ENCODE measurements around the gene ACTR1A.

ACTR1A gene

DNA sequence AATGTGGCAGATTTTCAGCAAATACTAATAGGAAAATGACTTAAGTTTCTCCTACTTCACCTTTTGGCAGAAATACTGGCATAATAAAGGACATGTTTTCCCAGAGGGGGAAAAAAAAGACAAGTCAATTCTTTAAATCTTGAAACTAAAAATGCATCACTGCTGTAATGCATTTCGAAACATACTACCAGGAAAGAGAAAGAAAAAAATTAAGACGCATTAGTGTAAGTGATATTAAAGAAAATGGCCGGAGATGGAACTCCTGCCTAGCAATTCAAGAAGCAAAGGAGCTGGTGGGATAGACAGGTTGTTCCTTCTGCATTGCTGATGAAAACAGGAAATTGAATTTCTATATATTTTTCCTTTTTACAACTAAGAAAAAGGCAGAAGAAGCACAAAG is 3.2 kb downstream of the ACTR1A start:
- no peaks in the 10 kb centered on the region for H4K20me1 ChIP-seq (ENCODE audit: insufficient read depth, low read length)
- no peaks in the 10 kb centered on the region for H3K9me2 ChIP-seq (ENCODE audit: low read depth, low read length)
- peaks cover 51% of the 10 kb centered on the region for H3K79me2 ChIP-seq (ENCODE audit: insufficient read depth, low read length)
- TF ChIP-seq, protein P1, sequence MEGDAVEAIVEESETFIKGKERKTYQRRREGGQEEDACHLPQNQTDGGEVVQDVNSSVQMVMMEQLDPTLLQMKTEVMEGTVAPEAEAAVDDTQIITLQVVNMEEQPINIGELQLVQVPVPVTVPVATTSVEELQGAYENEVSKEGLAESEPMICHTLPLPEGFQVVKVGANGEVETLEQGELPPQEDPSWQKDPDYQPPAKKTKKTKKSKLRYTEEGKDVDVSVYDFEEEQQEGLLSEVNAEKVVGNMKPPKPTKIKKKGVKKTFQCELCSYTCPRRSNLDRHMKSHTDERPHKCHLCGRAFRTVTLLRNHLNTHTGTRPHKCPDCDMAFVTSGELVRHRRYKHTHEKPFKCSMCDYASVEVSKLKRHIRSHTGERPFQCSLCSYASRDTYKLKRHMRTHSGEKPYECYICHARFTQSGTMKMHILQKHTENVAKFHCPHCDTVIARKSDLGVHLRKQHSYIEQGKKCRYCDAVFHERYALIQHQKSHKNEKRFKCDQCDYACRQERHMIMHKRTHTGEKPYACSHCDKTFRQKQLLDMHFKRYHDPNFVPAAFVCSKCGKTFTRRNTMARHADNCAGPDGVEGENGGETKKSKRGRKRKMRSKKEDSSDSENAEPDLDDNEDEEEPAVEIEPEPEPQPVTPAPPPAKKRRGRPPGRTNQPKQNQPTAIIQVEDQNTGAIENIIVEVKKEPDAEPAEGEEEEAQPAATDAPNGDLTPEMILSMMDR (IDR thresholded peaks at IDR 0.05; ENCODE audit: low read length): no peak
- no peak for TF ChIP-seq EZH2 (IDR thresholded peaks at IDR 0.05; ENCODE audit: borderline replicate concordance, low read length)
- H3K27ac ChIP-seq (ENCODE audit: low read depth, low read length, poor library complexity, severe bottlenecking): no peak overlapping the region
- no peak overlapping the region for H3K9ac ChIP-seq (ENCODE audit: low read length)
- no peaks in the 10 kb centered on the region for H3K9me3 ChIP-seq (ENCODE audit: low read length)
- no peaks in the 10 kb centered on the region for H3K36me3 ChIP-seq (ENCODE audit: insufficient read depth, low read length)
- no peaks in the 10 kb centered on the region for H3K27me3 ChIP-seq (ENCODE audit: insufficient read depth, low read length)
- H3F3A ChIP-seq (ENCODE audit: insufficient read depth, low read length): no peaks in the 10 kb centered on the region
- no peak overlapping the region for H3K4me2 ChIP-seq (ENCODE audit: low read length)
- no peak overlapping the region for H3K4me3 ChIP-seq (ENCODE audit: low read depth, low read length, poor library complexity, severe bottlenecking)
- no peak overlapping the region for H2AFZ ChIP-seq (ENCODE audit: low read length)
- peaks cover 13% of the 10 kb centered on the region for H3K4me1 ChIP-seq (ENCODE audit: insufficient read depth, low read length, severe bottlenecking)

DNA sequence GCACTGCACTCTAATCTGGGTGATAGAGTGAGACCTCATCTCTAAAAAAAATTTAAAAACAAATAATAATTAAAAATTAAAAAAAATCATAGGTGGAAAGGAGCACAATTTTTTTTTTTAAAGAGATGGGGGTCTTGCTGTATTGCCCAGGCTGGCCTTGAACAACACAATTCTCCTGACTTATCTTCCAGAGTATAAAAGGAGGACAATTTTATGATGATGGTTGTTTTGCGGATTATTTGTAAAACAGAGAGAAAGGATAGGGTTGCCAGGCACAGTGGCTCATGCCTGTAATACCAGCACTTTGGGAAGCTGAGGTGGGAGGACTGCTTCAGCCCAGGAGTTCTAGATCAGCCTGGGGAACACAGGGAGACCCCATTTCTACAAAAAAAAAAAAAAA is 5.0 kb downstream of the ACTR1A start:
- Histone ChIP-seq H3K9me3 (ENCODE audit: low read length) (no peaks in the 10 kb centered on the region), H3K4me2 (ENCODE audit: low read length) (no peak overlapping the region), H2AFZ (ENCODE audit: low read length) (no peak overlapping the region), H3K4me1 (ENCODE audit: insufficient read depth, low read length, severe bottlenecking) (peaks cover 22% of the 10 kb centered on the region), H3F3A (ENCODE audit: insufficient read depth, low read length) (no peaks in the 10 kb centered on the region), H3K4me3 (ENCODE audit: low read depth, low read length, poor library complexity, severe bottlenecking) (no peak overlapping the region), H3K79me2 (ENCODE audit: insufficient read depth, low read length) (peaks cover 58% of the 10 kb centered on the region), H3K36me3 (ENCODE audit: insufficient read depth, low read length) (no peaks in the 10 kb centered on the region), H3K27me3 (ENCODE audit: insufficient read depth, low read length) (no peaks in the 10 kb centered on the region), H3K9me2 (ENCODE audit: low read depth, low read length) (no peaks in the 10 kb centered on the region), H3K27ac (ENCODE audit: low read depth, low read length, poor library complexity, severe bottlenecking) (no peak overlapping the region), H3K9ac (ENCODE audit: low read length) (no peak overlapping the region), H4K20me1 (ENCODE audit: insufficient read depth, low read length) (no peaks in the 10 kb centered on the region)
- no peak for TF ChIP-seq EZH2 (IDR thresholded peaks at IDR 0.05; ENCODE audit: borderline replicate concordance, low read length)
- TF ChIP-seq, protein P1 (IDR thresholded peaks at IDR 0.05; ENCODE audit: low read length): no peak

DNA sequence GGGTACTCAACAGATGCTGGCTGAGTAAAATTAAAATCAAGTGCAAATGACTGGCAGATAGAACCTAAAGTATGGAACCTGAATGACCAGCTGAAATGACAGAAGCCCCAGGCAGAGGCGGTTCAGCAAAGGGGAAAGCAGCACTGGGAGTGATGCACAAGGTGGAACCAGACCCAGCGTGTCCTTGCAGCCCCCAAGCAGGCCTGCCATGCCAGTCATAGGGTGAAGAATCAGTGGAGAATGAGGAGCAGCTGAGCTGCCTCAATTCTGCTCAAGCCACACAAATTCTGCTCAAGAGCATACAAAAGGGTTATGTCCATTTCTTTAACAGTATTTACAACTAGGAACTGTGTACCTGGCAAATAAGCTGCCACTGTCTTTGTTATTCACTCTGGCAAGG is 8.7 kb downstream of the ACTR1A start:
- Histone ChIP-seq H3K9me2 (ENCODE audit: low read depth, low read length) (no peaks in the 10 kb centered on the region), H3K27ac (ENCODE audit: low read depth, low read length, poor library complexity, severe bottlenecking) (no peak overlapping the region), H3K36me3 (ENCODE audit: insufficient read depth, low read length) (peaks cover 3% of the 10 kb centered on the region), H2AFZ (ENCODE audit: low read length) (no peak overlapping the region), H4K20me1 (ENCODE audit: insufficient read depth, low read length) (no peaks in the 10 kb centered on the region), H3K27me3 (ENCODE audit: insufficient read depth, low read length) (no peaks in the 10 kb centered on the region), H3K9me3 (ENCODE audit: low read length) (no peaks in the 10 kb centered on the region), H3K9ac (ENCODE audit: low read length) (no peak overlapping the region), H3K79me2 (ENCODE audit: insufficient read depth, low read length) (peaks cover 31% of the 10 kb centered on the region), H3F3A (ENCODE audit: insufficient read depth, low read length) (no peaks in the 10 kb centered on the region), H3K4me3 (ENCODE audit: low read depth, low read length, poor library complexity, severe bottlenecking) (no peak overlapping the region), H3K4me2 (ENCODE audit: low read length) (no peak overlapping the region), H3K4me1 (ENCODE audit: insufficient read depth, low read length, severe bottlenecking) (peaks cover 13% of the 10 kb centered on the region)
- TF ChIP-seq, protein P1 (IDR thresholded peaks at IDR 0.05; ENCODE audit: low read length): no peak
- TF ChIP-seq EZH2 (IDR thresholded peaks at IDR 0.05; ENCODE audit: borderline replicate concordance, low read length): no peak

All from OCI-LY1 (cell line).